GM10266 (cell line): ENCODE results near the gene PRR16.

Source experiments
- DNase-seq: peaks from one replicate; pipeline ENCODE4 v3.0.0; 2012; ENCODE audit errors: extremely low spot score
- CTCF ChIP-seq: IDR thresholded peaks from 2 replicates; pipeline ENCODE4 v1.5.1; 2012; ENCODE audit warnings: mild to moderate bottlenecking, low read depth; ENCODE audit not compliant: control insufficient read depth, insufficient read depth; ENCODE audit errors: missing control alignments

The PRR16 gene

DNA sequence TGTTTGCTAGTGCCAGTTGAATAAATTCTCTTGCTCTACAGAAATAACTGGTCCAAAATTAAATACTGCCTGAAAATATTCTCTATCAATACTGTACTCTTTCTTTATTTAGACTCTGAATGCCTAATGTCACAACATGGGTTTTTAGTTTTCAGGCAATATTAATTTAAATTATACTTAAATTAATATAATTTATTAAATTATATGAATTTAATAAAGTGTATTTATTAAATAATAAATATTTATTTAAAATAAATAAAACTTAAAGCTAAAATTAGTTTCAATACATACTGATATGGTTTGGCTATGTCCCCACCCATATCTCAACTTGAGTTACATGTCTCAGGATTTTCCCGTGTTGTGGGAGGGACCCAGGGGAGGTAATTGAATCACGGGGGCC lies 146.0 kb downstream of the PRR16 start:
- TF ChIP-seq CTCF, result no peak

DNA sequence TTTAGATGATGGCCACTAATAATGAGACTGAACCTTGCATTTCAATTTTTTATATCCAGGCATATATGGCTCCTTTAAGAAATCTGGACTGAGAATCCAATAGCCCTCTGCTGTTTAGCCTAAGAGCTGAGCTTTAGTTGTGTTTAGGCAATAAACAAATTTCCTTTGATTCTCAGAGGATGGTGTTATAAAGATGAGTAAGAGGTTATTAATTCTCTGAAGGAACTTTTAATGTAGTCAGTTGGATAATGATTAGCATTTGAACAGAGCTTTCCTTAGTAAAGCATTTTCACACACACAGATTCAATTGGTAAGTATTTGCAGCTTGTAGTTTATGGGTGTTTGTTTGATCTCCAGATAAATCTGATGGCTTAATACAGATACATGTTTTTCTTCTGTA lies 149.6 kb downstream of the PRR16 start:
- no peak for TF ChIP-seq CTCF
- DNase-seq, result no peak

More for the DNA sequence above, 146.0 kb downstream of the PRR16 start:
- DNase-seq, result no peak

GRCh38 chr5:120614531-120615180 lies 150.6 kb downstream of the PRR16 start:
- no peak for DNase-seq
- no peak for TF ChIP-seq CTCF

DNA sequence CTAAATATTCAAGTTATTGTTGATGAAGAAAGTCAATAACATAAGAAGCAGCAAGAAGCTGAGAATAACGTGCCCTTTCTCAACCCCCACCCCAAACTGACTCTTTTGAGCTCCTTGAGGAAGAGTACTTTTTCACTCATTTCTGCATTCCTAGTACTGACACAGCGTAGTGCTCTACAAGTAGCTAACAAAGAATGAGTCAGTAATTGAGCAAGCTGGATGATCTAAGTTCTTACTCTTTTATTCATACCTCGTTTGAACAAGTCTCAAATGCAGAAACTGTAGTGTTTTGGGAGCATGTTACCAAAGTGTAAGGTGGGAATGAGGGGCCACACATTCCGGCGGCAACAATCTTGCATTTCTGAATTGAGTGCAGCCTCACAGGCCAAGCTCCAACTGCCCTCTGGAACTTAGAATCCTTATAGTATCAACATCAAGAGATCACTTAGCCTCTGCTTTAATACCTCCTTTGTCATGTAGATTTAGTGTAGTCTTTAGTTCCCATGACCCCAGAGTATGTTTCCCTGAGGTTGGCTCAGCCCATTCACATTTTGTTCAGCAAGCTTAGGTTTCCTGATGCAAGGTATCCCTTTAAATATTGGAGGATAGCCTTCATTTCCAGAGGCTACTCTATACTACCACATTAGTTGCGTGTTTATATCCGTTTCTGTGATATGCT lies 152.0 kb downstream of the PRR16 start:
- no peak for TF ChIP-seq CTCF
- DNase-seq, result no peak

GRCh38 chr5:120621339-120621738 lies 157.2 kb downstream of the PRR16 start:
- no peak for DNase-seq
- no peak for TF ChIP-seq CTCF

- no peak for TF ChIP-seq CTCF
- no peak for DNase-seq
Measured at GRCh38 chr5:120624021-120624563, 160.0 kb downstream of the PRR16 start.

DNA sequence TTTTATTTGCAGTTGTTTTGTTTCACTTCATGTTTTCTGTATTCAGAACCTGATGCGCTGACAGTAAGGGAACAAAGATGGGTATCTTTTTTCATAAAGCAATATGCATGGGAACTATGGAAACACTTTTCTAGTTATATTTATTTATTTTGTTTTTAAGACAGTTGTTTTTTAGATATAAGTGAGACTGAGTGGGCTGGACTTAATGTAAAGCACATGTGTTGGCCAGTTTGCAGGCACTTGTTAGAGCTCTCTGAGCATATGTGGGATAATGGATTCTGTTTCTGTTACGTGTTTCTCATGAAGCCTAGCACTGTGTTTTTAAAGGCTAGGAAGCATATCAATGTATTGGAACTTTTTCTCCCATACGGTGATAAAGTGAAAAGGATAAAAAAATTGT lies 164.1 kb downstream of the PRR16 start:
- DNase-seq, result no peak
- TF ChIP-seq CTCF, result no peak
